PC-3 (cell line): ENCODE results near the gene ZP1. TPM values are rescaled to one million over a fixed set of nuclear protein-coding genes. Genes with fewer than 3 reads are reported as not detected.

Experiments used
- ATAC-seq: fragments of 200-7000 bp; cut with Tn5 transposase; 2 replicates; pipeline ENCODE4 v1.9.1; 2020; ENCODE audit warnings: mild to moderate bottlenecking, moderate library complexity
- BruUV-seq: library from RNA; stranded (reverse); fragments of 400-500 nt; replicated peaks from 2 replicates; lab custom pipeline; 2021; lab: Mats Ljungman, UMichigan
- CTCF ChIA-PET: fragments of 300-600 bp; sonication (Branson Sonifier 250); formaldehyde crosslinking; loops from one replicate; lab custom pipeline; 2022; ENCODE audit warnings: antibody characterized with exemption; lab: Charles Lee
- POLR2A ChIA-PET: fragments of 300-600 bp; sonication (Branson Sonifier 250); formaldehyde crosslinking; loops from one replicate; lab custom pipeline; 2022; ENCODE audit warnings: antibody characterized with exemption; ENCODE audit not compliant: unreplicated experiment; lab: Charles Lee
- DNase-seq: peaks from one replicate; pipeline ENCODE4 v3.0.0-alpha.2; 2015
- H2AFZ ChIP-seq: fragments of 300-600 bp; sonication (generic); 2 replicates; pipeline ENCODE4 v1.6.0; 2016; ENCODE audit warnings: antibody characterized with exemption, low read length
- H3F3A ChIP-seq: fragments of 300-600 bp; sonication (generic); one replicate; pipeline ENCODE4 v1.6.0; 2017; ENCODE audit warnings: antibody characterized with exemption, low read length, control low read depth, mild to moderate bottlenecking; ENCODE audit not compliant: unreplicated experiment
- H3K27ac ChIP-seq: fragments of 300-600 bp; sonication (generic); 2 replicates; pipeline ENCODE4 v1.5.1; 2016; ENCODE audit warnings: mild to moderate bottlenecking, low read length
- H3K27me3 ChIP-seq: fragments of 300-600 bp; sonication (generic); 2 replicates; pipeline ENCODE4 v1.6.1; 2016; ENCODE audit warnings: low read length, mixed read lengths
- H3K36me3 ChIP-seq: fragments of 300-600 bp; sonication (generic); 2 replicates; pipeline ENCODE4 v1.6.1; 2016; ENCODE audit warnings: low read depth, mixed run types, low read length, mixed read lengths
- H3K4me1 ChIP-seq: fragments of 300-600 bp; sonication (generic); 2 replicates; pipeline ENCODE4 v1.5.1; 2016; ENCODE audit warnings: low read length; ENCODE audit not compliant: insufficient read depth
- H3K4me2 ChIP-seq: fragments of 300-600 bp; sonication (generic); 2 replicates; pipeline ENCODE4 v1.6.0; 2016; ENCODE audit warnings: low read length
- H3K4me3 ChIP-seq: fragments of 300-600 bp; sonication (generic); 2 replicates; pipeline ENCODE4 v1.5.1; 2016; ENCODE audit warnings: mild to moderate bottlenecking, low read length, mixed read lengths
- H3K79me2 ChIP-seq: fragments of 300-600 bp; sonication (generic); 2 replicates; pipeline ENCODE4 v1.6.1; 2017; ENCODE audit warnings: low read length, mixed read lengths
- H3K9ac ChIP-seq: fragments of 300-600 bp; sonication (generic); 2 replicates; pipeline ENCODE4 v1.6.0; 2016; ENCODE audit warnings: mild to moderate bottlenecking, low read length
- H3K9me2 ChIP-seq: fragments of 300-600 bp; sonication (generic); replicated peaks from 2 replicates; pipeline ENCODE4 v1.6.1; 2016; ENCODE audit warnings: mixed run types, low read length, mixed read lengths
- H3K9me3 ChIP-seq: fragments of 300-600 bp; sonication (generic); 2 replicates; pipeline ENCODE4 v1.6.1; 2016; ENCODE audit warnings: low read length, mixed read lengths
- H4K20me1 ChIP-seq: fragments of 300-600 bp; sonication (generic); 2 replicates; pipeline ENCODE4 v1.6.1; 2016; ENCODE audit warnings: low read length, mixed read lengths
- EZH2 ChIP-seq: fragments of 300-600 bp; sonication (generic); IDR thresholded peaks from one replicate; pipeline ENCODE4 v1.6.1; 2017; ENCODE audit warnings: antibody characterized with exemption, mild to moderate bottlenecking, low read length; ENCODE audit not compliant: unreplicated experiment
- EZH2phosphoT487 ChIP-seq: fragments of 300-600 bp; sonication (generic); IDR thresholded peaks from 2 replicates; pipeline ENCODE4 v1.6.1; 2018; ENCODE audit warnings: mild to moderate bottlenecking, antibody characterized with exemption, low read length, borderline replicate concordance
- intact Hi-C: fragments of 100-400 bp; cut with micrococcal nuclease; formaldehyde crosslinking; loops from 2 replicates; pipeline ENCODE4 v1.9.0; 2023
- total RNA-seq: library from RNA; depleted of rRNA; stranded (reverse); fragments of >200 nt; gene quantifications from 2 replicates; pipeline ENCODE4 v1.2.3, GENCODE V29; 2014
- TF ChIP-seq, protein P1 (sequence below): fragments of 300-600 bp; sonication (generic); conservative IDR thresholded peaks from 2 replicates; pipeline ENCODE4 v1.5.1; 2017; ENCODE audit warnings: antibody characterized with exemption, low read depth, mild to moderate bottlenecking, low read length

The ZP1 gene
- total RNA-seq, 1 experiment from 2014 or later = not detected

DNA sequence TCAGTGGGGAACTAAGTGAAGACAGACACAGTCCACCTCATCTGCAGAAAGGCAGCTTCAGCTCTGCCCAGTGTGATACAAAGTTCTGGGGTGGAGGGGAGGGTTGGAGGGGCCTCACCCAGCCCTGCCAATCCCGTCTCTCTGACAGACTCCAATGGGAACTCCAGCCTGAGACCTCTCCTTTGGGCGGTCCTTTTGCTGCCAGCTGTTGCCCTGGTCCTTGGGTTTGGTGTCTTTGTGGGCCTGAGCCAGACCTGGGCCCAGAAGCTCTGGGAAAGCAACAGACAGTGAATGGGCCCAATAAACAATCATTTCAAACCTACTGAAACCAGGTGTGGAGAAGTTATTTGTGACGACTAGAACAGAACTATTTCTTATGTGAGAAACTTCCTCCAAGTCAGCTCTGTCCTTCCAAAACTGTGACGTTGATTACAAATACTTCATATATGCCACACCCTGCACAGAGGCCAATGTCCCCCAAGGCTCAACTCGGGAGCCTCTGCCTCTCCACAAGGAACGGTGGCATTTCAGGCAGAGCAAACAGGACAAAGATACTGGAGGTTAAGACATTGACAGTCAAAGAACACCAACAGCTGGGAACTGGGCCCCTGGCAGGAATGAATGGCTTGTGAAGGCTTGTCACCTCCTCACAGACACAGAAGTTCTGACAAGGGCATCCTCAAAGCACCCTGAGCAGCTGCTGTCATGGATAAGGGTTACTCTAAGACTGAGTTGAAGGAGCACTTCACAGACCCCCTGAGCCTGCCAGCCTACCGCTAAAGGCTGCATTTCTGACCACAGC is 8.2 kb downstream of the ZP1 start:
- no peaks in the 10 kb centered on the region for H4K20me1 ChIP-seq
- H3K4me3 ChIP-seq = no peak overlapping the region
- H3F3A ChIP-seq = no peaks in the 10 kb centered on the region
- H3K27ac ChIP-seq = no peak overlapping the region
- H3K4me2 ChIP-seq = no peak overlapping the region
- H3K36me3 ChIP-seq = peaks cover 2% of the 10 kb centered on the region; the same call in 1 of the 2 replicates
- H3K9me3 ChIP-seq = no peaks in the 10 kb centered on the region
- H3K4me1 ChIP-seq = no peaks in the 10 kb centered on the region
- CTCF ChIA-PET = no interaction called here
- POLR2A ChIA-PET = interaction anchor here (0.6 to 0.7 kb wide), 2 partner anchors 58 to 130 kb away, joined by 3 read pairs; no protein-coding TSS in a partner anchor
- H3K9ac ChIP-seq = no peak overlapping the region
- no peaks in the 10 kb centered on the region for H3K79me2 ChIP-seq
- H3K9me2 ChIP-seq = no peaks in the 10 kb centered on the region
- ATAC-seq = no peak
- intact Hi-C loops = no loop called here
- no TSS peak for BruUV-seq
- TF ChIP-seq EZH2 = no peak
- TF ChIP-seq EZH2phosphoT487 = no peak
- TF ChIP-seq, protein P1, sequence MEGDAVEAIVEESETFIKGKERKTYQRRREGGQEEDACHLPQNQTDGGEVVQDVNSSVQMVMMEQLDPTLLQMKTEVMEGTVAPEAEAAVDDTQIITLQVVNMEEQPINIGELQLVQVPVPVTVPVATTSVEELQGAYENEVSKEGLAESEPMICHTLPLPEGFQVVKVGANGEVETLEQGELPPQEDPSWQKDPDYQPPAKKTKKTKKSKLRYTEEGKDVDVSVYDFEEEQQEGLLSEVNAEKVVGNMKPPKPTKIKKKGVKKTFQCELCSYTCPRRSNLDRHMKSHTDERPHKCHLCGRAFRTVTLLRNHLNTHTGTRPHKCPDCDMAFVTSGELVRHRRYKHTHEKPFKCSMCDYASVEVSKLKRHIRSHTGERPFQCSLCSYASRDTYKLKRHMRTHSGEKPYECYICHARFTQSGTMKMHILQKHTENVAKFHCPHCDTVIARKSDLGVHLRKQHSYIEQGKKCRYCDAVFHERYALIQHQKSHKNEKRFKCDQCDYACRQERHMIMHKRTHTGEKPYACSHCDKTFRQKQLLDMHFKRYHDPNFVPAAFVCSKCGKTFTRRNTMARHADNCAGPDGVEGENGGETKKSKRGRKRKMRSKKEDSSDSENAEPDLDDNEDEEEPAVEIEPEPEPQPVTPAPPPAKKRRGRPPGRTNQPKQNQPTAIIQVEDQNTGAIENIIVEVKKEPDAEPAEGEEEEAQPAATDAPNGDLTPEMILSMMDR = no peak
- no peak for DNase-seq
- no peak overlapping the region for H2AFZ ChIP-seq
- H3K27me3 ChIP-seq = no peaks in the 10 kb centered on the region

DNA sequence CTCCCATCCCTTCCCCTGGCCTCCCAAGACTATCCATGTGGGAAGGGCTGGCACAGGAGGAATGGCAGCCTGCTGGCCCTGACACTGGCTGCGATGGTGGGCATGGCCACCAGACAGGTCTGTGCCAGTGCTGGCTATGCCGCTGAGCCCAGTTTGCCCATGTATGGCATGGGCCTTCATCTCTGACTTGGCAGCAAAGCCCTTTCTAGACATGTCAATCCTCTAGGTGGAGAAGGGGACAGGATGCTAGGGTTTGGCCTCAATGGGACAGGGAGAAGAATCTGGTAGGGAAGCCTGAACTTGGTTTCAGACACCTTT is 8.8 kb downstream of the ZP1 start:
- no peak for TF ChIP-seq EZH2
- ATAC-seq = no peak
- POLR2A ChIA-PET = no interaction called here

DNA sequence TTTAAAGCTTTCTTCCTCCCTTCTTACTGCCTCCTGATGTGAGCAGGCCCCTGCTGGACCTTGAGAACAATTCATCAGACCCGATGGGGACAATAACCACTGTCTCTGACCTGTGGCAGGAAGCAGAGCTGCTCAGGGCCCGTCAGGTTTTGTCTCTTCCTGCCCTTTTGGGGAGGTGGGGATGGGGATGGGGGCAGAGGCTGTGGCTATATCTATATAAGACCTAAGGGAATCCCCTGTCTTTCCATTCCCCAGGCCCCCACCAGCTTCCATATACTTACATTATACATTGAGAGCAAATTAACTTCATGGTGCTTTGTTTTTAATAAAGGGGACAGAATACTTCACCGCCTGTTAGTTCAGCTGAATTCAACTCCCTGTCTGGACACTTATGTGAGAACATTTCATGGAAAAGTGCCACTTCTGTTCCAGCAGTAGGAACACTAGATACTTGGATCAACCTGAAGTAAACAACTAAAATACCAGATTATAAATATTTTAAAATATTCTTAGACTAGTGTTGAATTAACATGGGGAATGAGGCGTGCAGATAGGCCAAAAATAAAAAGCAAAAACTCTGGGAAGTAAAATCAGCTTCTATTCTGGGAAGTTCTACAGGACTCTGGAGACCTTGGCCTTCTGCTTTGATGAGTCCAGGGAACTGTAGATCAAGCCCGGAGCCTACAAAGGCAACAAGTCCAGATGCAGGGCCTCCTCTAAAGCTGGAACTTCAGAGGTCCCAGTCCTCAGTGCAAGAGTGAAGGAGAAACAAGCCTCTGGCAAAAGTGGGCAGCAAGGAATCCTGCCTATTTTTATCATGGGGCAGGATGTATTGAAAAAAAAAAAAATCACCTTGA is 11.1 kb downstream of the ZP1 start:
- no peak overlapping the region for H3K9ac ChIP-seq
- H3K4me3 ChIP-seq = no peak overlapping the region
- H3K4me1 ChIP-seq = no peaks in the 10 kb centered on the region
- DNase-seq = no peak
- no peak overlapping the region for H3K27ac ChIP-seq
- no peak for TF ChIP-seq EZH2
- TF ChIP-seq, protein P1 = no peak
- no peak for TF ChIP-seq EZH2phosphoT487
- H3K9me3 ChIP-seq = no peaks in the 10 kb centered on the region
- ChIA-PET CTCF (no interaction called here), POLR2A (no interaction called here)
- intact Hi-C loops = no loop called here
- peaks cover 2% of the 10 kb centered on the region; the same call in 1 of the 2 replicates for H3K36me3 ChIP-seq
- no peaks in the 10 kb centered on the region for H3F3A ChIP-seq
- no peak overlapping the region for H3K4me2 ChIP-seq
- no peaks in the 10 kb centered on the region for H3K79me2 ChIP-seq
- no peak overlapping the region for H2AFZ ChIP-seq
- no TSS peak for BruUV-seq
- H4K20me1 ChIP-seq = no peaks in the 10 kb centered on the region
- no peaks in the 10 kb centered on the region for H3K27me3 ChIP-seq
- no peaks in the 10 kb centered on the region for H3K9me2 ChIP-seq
- ATAC-seq = no peak

More for the DNA sequence above, 8.8 kb downstream of the ZP1 start:
- no peak for DNase-seq
- H3K9me2 ChIP-seq = no peaks in the 10 kb centered on the region
- H2AFZ ChIP-seq = no peak overlapping the region
- H3K4me3 ChIP-seq = no peak overlapping the region
- H3K79me2 ChIP-seq = no peaks in the 10 kb centered on the region
- intact Hi-C loops = no loop called here
- H3K4me1 ChIP-seq = no peaks in the 10 kb centered on the region
- H3K36me3 ChIP-seq = peaks cover 2% of the 10 kb centered on the region; the same call in 1 of the 2 replicates
- H3K9me3 ChIP-seq = no peaks in the 10 kb centered on the region
- no peaks in the 10 kb centered on the region for H3K27me3 ChIP-seq
- no peaks in the 10 kb centered on the region for H3F3A ChIP-seq
- BruUV-seq = no TSS peak
- H3K27ac ChIP-seq = no peak overlapping the region
- CTCF ChIA-PET = no interaction called here
- H3K9ac ChIP-seq = no peak overlapping the region
- no peaks in the 10 kb centered on the region for H4K20me1 ChIP-seq
- H3K4me2 ChIP-seq = no peak overlapping the region
